Activated naive CD8-positive, alpha-beta T cell treated with anti-CD3 and anti-CD28 coated beads, Interleukin-2, amount 50 U/mL, for 16 hours (primary cell): ENCODE data around the gene GCNA.
"Not testable (repeated sequence)": the region's sequence is repeated elsewhere in the genome, so short reads cannot be mapped to it uniquely, and the experiment has no call there.

Experiments
- DNase-seq: peaks from one replicate; pipeline ENCODE4 v3.0.0-alpha.2; 2020; ENCODE audit warnings: low read depth, low spot score

The GCNA gene

DNA sequence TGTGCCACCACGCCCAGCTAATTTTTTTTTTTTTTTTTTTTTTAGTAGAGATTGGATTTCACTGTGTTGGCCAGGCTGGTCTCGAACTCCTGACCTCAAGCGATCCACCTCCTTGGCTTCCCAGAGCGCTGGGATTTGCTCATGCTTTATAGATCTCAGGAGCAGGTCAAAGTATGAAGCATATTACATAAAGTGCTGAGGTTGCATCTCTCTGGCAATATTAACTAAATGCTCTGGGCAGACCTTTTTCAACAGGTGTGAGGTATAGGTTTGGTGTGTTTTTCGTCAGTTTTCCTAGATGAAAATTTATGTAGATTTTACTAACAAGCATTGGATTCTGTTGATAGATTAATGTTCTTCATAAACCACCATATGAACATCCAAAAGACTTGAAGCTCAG lies 19.3 kb upstream of the GCNA start:
- no peak for DNase-seq

DNA sequence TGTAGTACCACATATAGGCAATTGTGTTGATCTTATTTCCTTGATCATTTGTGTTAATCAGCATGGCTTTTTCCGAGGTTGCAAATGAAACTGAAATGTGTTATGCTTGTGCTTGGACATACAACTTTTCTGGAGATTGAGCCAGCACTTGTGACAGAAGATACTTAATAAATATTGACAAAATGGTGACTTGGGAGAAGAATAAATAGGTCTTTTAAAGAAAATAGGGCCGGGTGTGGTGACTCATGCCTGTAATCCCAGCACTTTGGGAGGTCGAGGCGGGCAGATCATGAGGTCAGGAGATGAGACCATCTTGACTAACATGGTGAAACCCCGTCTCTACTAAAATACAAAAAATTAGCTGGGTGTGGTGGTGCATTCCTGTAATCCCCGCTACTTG lies 18.5 kb upstream of the GCNA start:
- not testable (repeated sequence) for DNase-seq

GRCh38 chrX:71563921-71564320 lies 14.3 kb upstream of the GCNA start:
- no peak for DNase-seq

DNA sequence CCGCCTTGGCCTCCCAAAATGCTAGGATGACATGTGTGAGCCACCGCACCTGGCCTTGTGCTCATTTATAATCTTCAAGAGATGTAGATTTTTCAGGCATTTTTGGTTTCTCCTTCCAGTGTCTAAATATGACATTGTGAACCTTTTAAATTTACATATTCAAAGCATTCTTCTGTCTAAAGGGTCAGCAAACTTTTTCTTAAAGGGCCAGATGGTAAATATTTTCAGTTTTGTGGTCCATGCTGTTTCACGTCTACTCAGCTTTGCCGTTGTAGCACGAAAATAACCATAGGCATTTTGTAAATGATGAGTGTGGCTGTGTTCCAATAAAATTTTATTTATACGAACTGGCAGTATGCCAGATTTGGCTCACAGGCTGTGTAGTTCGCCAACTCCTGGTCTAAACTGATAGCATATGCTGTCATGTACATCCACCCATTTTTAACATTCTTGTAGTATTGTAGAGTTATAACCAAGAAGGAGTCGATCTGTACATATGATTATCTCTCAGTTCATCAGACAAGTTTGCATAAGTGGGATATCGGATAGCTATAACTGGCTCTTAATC lies 12.7 kb upstream of the GCNA start:
- no peak for DNase-seq

DNA sequence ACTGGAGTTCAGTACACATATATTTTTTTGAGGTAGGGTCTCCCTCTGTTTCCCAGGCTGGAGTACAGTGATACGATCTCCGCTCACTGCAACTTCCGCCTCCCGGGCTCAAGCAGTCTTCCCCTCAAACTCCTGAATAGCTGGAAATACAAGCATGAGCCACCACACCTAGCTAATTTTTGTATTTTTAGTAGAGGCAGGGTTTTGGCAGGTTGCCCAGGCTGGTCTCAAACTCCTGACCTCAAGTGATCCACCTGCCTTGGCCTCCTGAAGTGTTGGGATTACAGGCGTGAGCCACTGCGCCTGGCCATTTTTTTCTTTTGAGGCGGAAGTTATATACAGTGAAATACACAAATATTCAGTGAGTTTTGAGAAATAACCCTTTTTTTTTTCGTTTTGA lies 6.8 kb upstream of the GCNA start:
- DNase-seq: not testable (repeated sequence)

- no peak for DNase-seq
These were observed 4.6 kb upstream of the GCNA start for GRCh38 chrX:71573590-71573989.

DNA sequence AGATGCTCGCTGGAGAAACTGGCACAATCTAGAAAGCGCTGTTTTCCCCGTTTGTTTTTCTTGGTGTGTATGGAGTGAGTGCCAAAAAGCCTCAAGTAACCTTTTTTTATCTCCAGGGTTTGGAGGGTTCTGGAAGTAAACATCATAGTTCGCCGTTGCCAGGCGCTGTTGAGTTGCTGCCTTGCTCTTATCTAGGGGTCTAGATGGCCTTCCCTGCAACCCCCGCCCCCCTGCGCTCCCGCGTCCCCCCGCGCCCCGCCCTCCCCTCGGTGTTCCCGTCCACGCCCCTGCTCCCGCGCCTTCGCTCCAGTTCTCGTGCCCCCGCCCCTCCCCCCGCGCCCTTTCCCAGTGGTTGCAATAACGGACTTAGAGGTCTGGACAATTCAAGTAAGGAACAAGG lies 555 bp upstream of the GCNA start:
- DNase-seq: no peak

DNA sequence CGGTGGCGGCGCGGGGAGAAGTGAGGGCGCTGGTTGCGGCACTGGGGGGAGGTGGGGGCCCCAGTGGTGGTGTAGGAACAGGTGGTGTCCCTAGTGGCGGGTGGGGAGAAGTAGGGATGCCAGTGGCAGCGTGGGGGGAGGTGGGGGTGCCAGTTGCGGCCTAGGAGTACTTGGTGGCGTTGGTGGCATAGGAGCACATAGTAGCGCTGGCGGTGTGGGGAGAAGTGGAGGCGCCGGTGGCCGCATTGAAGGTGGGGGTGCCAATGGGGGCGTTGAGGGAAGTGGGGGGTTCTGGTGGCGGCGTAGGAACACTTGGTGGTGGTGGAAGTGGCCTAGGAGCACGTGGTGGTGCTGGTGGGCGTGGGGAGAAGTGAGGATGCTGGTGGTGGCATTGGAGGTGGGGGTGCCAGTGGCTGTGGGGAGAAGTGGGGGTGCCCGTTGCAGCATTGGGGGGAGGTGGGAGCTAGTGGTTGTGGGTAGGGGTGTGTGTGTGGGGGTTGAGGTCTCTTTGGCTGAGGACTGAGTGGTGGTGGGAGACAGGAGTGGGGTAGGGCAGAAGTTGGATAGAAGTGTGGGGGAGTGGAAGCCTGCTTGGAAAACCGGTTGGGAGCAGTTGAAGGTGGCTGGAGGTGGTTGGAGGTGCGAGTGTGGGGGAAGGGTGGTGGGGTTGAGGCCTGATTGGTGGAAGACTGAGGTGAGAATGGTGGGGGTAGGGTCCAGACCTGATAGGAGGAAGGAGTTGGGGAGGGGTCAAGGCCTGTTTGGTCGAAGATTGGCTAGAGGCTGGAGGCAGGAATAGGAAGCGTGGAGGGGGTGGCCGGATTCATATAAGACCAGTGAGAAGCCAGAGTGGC lies 1.1 kb downstream of the GCNA start:
- DNase-seq: no peak

GRCh38 chrX:71579990-71580380 lies 1.7 kb downstream of the GCNA start:
- no peak for DNase-seq

GRCh38 chrX:71581210-71581609 lies 3.0 kb downstream of the GCNA start:
- no peak for DNase-seq

DNA sequence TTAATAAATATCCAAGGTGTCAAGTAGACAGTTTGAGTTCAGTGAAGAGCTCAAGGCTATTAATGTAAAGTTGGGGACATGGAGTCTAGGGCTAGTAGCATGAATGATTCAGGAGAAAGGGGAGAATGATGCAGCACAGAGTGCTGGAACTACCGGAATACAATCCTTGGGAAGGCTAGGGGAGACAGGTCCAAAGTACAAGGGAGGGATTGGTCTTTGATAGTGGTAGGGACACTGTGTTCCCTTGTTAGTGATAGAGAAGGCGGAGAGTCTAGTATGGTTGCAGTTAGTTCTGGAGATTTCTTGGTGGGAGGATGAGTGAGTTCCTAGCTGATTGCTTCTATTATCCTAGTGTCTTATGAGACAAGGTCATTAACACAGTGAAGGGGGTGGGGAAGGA lies 8.7 kb downstream of the GCNA start:
- no peak for DNase-seq

- DNase-seq: not testable (repeated sequence)
These were observed 15.0 kb downstream of the GCNA start for GRCh38 chrX:71593210-71593609.

- DNase-seq: no peak
These were observed 21.7 kb downstream of the GCNA start for GRCh38 chrX:71599965-71600364.

DNA sequence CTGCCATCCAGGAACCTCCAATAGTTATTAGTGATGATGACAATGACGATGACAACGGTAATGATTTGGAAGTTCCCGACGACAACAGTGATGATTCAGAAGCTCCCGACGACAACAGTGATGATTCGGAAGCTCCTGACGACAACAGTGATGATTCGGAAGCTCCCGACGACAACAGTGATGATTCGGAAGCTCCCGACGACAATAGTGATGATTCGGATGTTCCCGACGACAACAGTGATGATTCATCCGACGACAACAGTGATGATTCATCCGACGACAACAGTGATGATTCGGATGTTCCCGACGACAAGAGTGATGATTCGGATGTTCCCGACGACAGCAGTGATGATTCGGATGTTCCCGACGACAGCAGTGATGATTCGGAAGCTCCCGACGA lies 25.4 kb downstream of the GCNA start:
- no peak for DNase-seq

DNA sequence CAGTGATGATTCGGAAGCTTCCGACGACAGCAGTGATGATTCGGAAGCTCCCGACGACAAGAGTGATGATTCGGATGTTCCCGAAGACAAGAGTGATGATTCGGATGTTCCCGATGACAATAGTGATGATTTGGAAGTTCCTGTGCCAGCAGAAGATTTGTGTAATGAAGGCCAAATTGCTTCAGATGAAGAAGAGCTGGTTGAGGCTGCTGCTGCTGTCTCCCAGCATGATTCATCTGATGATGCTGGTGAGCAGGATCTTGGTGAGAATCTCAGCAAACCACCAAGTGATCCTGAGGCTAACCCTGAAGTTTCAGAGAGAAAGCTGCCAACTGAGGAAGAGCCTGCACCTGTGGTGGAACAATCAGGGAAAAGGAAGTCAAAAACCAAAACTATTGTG lies 25.9 kb downstream of the GCNA start:
- DNase-seq: no peak

GRCh38 chrX:71604796-71605568 lies 26.7 kb downstream of the GCNA start:
- DNase-seq: no peak

GRCh38 chrX:71606536-71607216 lies 28.4 kb downstream of the GCNA start:
- no peak for DNase-seq

GRCh38 chrX:71607488-71607887 lies 29.3 kb downstream of the GCNA start:
- DNase-seq: no peak

DNA sequence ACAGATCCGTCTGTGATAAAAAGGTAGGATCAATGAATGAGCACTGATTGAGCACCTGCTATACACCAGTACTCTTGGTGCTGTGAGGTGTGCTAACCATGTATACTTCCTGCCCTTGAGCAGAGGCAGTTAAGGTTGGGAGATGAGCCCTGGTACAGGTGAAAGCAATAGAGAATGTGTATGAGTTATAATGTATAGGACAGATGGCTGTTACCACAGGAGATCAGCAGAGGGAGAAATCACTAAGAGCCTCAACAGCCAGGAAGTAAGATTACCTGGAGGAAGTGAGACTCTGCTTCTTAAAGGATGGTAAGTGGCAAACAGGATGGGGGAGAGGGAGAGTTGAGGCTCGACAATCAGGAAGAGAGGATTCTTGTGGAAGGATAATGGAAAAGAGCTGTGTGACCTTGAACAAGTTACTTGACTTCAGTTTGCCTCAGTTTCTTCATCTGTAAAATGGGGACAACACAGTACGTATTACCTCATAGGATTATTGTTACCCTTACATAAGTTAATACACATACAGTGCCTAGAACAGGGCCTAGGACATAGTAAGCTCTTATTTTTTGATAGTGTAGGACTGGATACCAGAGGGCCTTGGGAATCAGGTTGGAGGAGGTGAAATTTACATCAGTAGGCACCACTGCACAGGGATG lies 31.0 kb downstream of the GCNA start:
- DNase-seq: no peak

- DNase-seq: not testable (repeated sequence)
These were observed 33.5 kb downstream of the GCNA start for GRCh38 chrX:71611736-71612135.

DNA sequence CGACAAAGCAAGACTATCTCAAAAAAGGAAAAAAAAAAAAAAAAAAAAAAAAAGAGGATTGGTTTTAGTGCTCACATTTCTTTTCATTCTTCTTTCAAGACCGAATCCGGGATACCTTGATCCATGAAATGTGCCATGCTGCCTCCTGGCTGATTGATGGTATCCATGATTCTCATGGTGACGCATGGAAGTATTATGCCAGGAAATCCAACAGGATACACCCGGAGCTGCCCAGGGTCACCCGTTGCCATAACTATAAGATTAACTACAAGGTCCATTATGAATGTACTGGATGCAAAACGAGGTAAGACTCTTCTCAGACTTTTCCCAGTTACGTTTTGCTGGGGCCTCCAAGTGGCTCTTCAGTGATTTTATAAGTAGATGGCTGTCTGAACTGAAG lies 34.0 kb downstream of the GCNA start:
- no peak for DNase-seq

DNA sequence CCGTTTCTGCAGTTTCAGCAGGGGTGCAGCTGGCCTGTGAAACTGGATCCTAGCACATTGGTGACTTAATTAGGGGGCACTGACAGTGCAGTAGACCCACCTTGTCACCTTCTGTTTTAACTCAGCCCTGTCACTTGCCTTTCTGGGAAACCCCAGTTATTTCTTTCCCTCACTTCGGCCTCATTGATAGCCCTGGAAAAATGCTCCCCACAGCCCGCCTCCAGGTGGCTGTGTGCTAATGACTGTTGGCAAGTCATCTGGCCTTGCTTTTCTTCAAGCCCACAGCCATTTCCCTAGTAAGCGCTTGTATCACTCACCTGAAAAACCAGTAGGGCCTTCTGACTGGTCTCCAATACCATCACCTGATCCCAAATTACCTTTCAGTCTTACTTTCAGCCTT lies 36.8 kb downstream of the GCNA start:
- no peak for DNase-seq
